Measurements from ENCODE around the gene PCDH15. TPM values are rescaled to one million over a fixed set of nuclear protein-coding genes. Genes with fewer than 3 reads are reported as not detected.

Gene PCDH15
- total RNA-seq, 4 donors from 2014 or later, result not detected

- 61 to 63% methylated on average over 1 of the region's 1 CpG for WGBS, 2 donors
- Histone ChIP-seq H3K4me3 (no peak overlapping the region), H3K36me3 (no peaks in the 10 kb centered on the region), H3K4me1 (no peaks in the 10 kb centered on the region), H3K27ac (no peak overlapping the region), H3K27me3 (no peaks in the 10 kb centered on the region), H3K9me3 (no peaks in the 10 kb centered on the region)
- no peak for DNase-seq (ENCODE audit: low spot score in 2 of 2)
- TF ChIP-seq CTCF (IDR thresholded peaks at IDR 0.05), result no peak
- no peak for TF ChIP-seq POLR2A (IDR thresholded peaks at IDR 0.05)
- no peak for TF ChIP-seq EP300 (IDR thresholded peaks at IDR 0.05)
Measured at GRCh38 chr10:53836638-53837037, 964.4 kb downstream of the PCDH15 start.

GRCh38 chr10:53833908-53834307 lies 967.1 kb downstream of the PCDH15 start:
- 51 to 59% methylated on average over 2 of the region's 2 CpGs for WGBS, 2 donors

GRCh38 chr10:53827261-53827660 lies 973.8 kb downstream of the PCDH15 start:
- H3K36me3 ChIP-seq, result no peaks in the 10 kb centered on the region
- DNase-seq (ENCODE audit: low spot score in 2 of 2), result no peak
- no peaks in the 10 kb centered on the region for H3K27me3 ChIP-seq
- TF ChIP-seq POLR2A (IDR thresholded peaks at IDR 0.05) (no peak), CTCF (IDR thresholded peaks at IDR 0.05) (no peak), EP300 (IDR thresholded peaks at IDR 0.05) (no peak)
- H3K27ac ChIP-seq, result no peak overlapping the region
- WGBS, 2 donors, result 92 to 93% methylated on average over 15 of the region's 15 CpGs
- H3K4me3 ChIP-seq, result no peak overlapping the region
- H3K9me3 ChIP-seq, result no peaks in the 10 kb centered on the region
- no peaks in the 10 kb centered on the region for H3K4me1 ChIP-seq

More at GRCh38 chr10:53833908-53834307, 967.1 kb downstream of the PCDH15 start:
- DNase-seq (ENCODE audit: low spot score in 2 of 2), result no peak
- Histone ChIP-seq H3K27ac (no peak overlapping the region), H3K4me1 (no peaks in the 10 kb centered on the region), H3K9me3 (no peaks in the 10 kb centered on the region), H3K4me3 (no peak overlapping the region), H3K27me3 (no peaks in the 10 kb centered on the region), H3K36me3 (no peaks in the 10 kb centered on the region)
- TF ChIP-seq CTCF (IDR thresholded peaks at IDR 0.05) (no peak), POLR2A (IDR thresholded peaks at IDR 0.05) (no peak), EP300 (IDR thresholded peaks at IDR 0.05) (no peak)

GRCh38 chr10:53808677-53809372 lies 992.2 kb downstream of the PCDH15 start:
- Histone ChIP-seq H3K4me1 (no peaks in the 10 kb centered on the region), H3K4me3 (no peak overlapping the region), H3K9me3 (no peaks in the 10 kb centered on the region), H3K27ac (no peak overlapping the region), H3K36me3 (no peaks in the 10 kb centered on the region), H3K27me3 (no peaks in the 10 kb centered on the region)
- TF ChIP-seq POLR2A (IDR thresholded peaks at IDR 0.05) (no peak), EP300 (IDR thresholded peaks at IDR 0.05) (no peak), CTCF (IDR thresholded peaks at IDR 0.05) (no peak)
- 85% methylated on average over 8 of the region's 8 CpGs for WGBS, 2 donors
- no peak for DNase-seq (ENCODE audit: low spot score in 2 of 2)

GRCh38 chr10:53786236-53786900 lies 1014.7 kb downstream of the PCDH15 start:
- Histone ChIP-seq H3K36me3 (no peaks in the 10 kb centered on the region), H3K9me3 (no peaks in the 10 kb centered on the region), H3K4me3 (no peak overlapping the region), H3K27ac (no peak overlapping the region), H3K27me3 (no peaks in the 10 kb centered on the region), H3K4me1 (no peaks in the 10 kb centered on the region)
- TF ChIP-seq CTCF (IDR thresholded peaks at IDR 0.05), result no peak
- no peak for TF ChIP-seq EP300 (IDR thresholded peaks at IDR 0.05)
- TF ChIP-seq POLR2A (IDR thresholded peaks at IDR 0.05), result no peak
- no peak for DNase-seq (ENCODE audit: low spot score in 2 of 2)
- WGBS, 2 donors, result 79 to 80% methylated on average over 8 of the region's 8 CpGs
